PC-9 (cell line): ENCODE measurements around the gene LRRC4C.

Experiments
- CTCF ChIP-seq: fragments of 200-600 bp; sonication (generic); conservative IDR thresholded peaks from 2 replicates; pipeline ENCODE4 v1.6.1; 2017; ENCODE audit warnings: mixed run types, antibody characterized with exemption, mild to moderate bottlenecking, moderate library complexity
- EZH2 ChIP-seq: fragments of 200-600 bp; sonication (generic); IDR thresholded peaks from 2 replicates; pipeline ENCODE4 v1.8.0; 2017; ENCODE audit warnings: antibody characterized with exemption, low read depth

- TF ChIP-seq CTCF (no peak), EZH2 (no peak)
These were observed 1145.1 kb downstream of the LRRC4C start for GRCh38 chr11:40314327-40314726.
